ENCODE results near the gene TBC1D4. TPM values are rescaled to one million over a fixed set of nuclear protein-coding genes. Genes with fewer than 3 reads are reported as not detected.

Gene TBC1D4
- total and polyA plus RNA-seq, 12 donors, result 41.6 to 324 (median 191) TPM

DNA sequence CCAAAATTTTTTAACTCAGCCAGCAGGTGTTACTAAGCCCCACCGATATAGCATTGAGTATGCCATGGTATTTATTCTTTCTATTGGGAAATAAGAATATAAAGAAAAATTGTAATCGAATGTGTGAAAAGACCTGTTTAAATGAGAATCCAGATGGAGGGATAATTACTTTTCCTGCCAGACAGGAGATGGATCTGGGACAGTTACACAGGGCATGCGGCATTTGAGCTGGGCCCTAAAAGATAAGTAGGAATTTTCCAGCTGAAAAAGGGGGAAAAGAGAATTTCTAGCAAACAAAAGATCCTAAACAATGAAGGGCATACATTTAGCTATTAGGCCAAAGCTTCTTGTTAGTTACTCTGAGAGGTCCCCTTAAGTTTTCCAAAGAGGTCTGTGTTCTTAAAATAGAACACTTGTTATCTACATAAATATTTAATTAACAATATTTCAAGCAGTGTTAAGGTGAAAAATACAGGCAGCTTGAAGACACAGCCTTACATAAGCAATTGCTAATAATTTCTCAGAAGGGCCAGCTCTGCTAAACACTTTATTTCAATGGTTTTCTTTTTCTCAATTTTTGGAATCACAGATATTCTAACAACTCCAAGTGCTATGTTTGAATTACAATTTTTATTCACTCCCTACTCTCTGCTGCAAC, 63.7 kb downstream of the TBC1D4 start:
- intact Hi-C loops (cut with DNase I), result no loop called here
- Histone ChIP-seq H3K36me3 (replicated peaks in 1 of 2) (no peaks in the 10 kb centered on the region), H3K9me3 (replicated peaks in 1 of 3) (no peaks in the 10 kb centered on the region), H3K27me3 (no peaks in the 10 kb centered on the region), H3K27ac (peak overlapping the region in 3 of 5 donors; percentile 30 to 74 (median 37)), H3K4me1 (replicated peaks in 1 of 2) (peaks cover 65 to 98% of the 10 kb centered on the region in 2 donors), H3K4me3 (no peak overlapping the region)
- WGBS, 4 donors, result 62 to 85% (median 81%) methylated on average over 3 of the region's 3 CpGs
- DNase-seq, result no peak
- TF ChIP-seq, protein P1, sequence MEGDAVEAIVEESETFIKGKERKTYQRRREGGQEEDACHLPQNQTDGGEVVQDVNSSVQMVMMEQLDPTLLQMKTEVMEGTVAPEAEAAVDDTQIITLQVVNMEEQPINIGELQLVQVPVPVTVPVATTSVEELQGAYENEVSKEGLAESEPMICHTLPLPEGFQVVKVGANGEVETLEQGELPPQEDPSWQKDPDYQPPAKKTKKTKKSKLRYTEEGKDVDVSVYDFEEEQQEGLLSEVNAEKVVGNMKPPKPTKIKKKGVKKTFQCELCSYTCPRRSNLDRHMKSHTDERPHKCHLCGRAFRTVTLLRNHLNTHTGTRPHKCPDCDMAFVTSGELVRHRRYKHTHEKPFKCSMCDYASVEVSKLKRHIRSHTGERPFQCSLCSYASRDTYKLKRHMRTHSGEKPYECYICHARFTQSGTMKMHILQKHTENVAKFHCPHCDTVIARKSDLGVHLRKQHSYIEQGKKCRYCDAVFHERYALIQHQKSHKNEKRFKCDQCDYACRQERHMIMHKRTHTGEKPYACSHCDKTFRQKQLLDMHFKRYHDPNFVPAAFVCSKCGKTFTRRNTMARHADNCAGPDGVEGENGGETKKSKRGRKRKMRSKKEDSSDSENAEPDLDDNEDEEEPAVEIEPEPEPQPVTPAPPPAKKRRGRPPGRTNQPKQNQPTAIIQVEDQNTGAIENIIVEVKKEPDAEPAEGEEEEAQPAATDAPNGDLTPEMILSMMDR (IDR thresholded peaks at IDR 0.05), result no peak
- TF ChIP-seq POLR2A (IDR thresholded peaks at IDR 0.05), result no peak

DNA sequence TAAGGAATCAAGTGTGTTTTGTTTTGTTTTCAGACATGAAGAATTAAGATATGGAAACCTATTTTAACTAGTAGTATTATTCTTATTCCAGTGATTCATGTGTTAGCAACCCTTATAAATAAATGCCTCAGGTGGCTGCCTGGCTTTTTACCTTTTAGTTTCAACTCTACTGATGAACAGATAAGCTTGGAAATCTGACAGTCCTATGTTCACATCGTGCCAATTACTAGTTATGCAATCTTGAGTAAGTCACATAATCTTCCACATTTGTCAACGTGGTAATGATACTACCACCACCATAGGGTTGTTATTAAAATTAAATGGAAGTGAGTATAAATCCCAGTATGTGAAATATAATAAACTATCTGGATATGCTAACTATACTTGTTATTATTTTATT, 64.3 kb downstream of the TBC1D4 start:
- TF ChIP-seq, protein P1 (IDR thresholded peaks at IDR 0.05), result no peak
- no peak for TF ChIP-seq POLR2A (IDR thresholded peaks at IDR 0.05)
- intact Hi-C loops (cut with DNase I), result no loop called here
- Histone ChIP-seq H3K27me3 (no peaks in the 10 kb centered on the region), H3K9me3 (replicated peaks in 1 of 3) (no peaks in the 10 kb centered on the region), H3K27ac (peak overlapping the region in 3 of 5 donors; percentile 56 to 82 (median 74)), H3K4me1 (replicated peaks in 1 of 2) (peaks cover 68 to 96% of the 10 kb centered on the region in 2 donors), H3K36me3 (replicated peaks in 1 of 2) (no peaks in the 10 kb centered on the region), H3K4me3 (no peak overlapping the region)
- 25 to 36% (median 32%) methylated on average over 2 of the region's 2 CpGs for WGBS, 4 donors
- no peak for DNase-seq

DNA sequence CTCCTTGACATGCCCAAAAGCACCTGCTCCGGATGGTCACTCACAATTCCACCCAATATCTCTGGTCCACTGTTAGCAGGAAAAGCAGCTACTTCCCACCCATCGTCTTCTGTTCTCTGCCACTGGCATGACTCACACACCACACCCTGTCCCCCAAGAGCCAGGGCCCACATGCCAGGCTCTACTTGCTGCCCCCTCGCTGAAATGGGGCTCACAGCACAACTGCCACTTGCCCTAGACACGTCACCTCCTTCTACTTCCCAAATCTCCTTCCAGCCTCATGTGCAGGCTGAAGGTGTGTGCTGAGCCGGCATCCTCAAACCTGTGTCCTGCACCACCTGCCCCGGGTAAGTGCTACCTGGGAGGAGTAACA, 65.0 kb downstream of the TBC1D4 start:
- 73 to 79% (median 76%) methylated on average over 6 of the region's 6 CpGs for WGBS, 4 donors
- Histone ChIP-seq H3K4me3 (no peak overlapping the region), H3K36me3 (replicated peaks in 1 of 2) (no peaks in the 10 kb centered on the region), H3K27me3 (no peaks in the 10 kb centered on the region), H3K27ac (peak overlapping the region in 4 of 5 donors; percentile 56 to 82 (median 66)), H3K4me1 (replicated peaks in 1 of 2) (peaks cover 71 to 96% of the 10 kb centered on the region in 2 donors), H3K9me3 (replicated peaks in 1 of 3) (no peaks in the 10 kb centered on the region)
- TF ChIP-seq POLR2A (IDR thresholded peaks at IDR 0.05), result no peak
- TF ChIP-seq, protein P1 (IDR thresholded peaks at IDR 0.05), result no peak
- intact Hi-C loops (cut with DNase I), result no loop called here
- no peak for DNase-seq

DNA sequence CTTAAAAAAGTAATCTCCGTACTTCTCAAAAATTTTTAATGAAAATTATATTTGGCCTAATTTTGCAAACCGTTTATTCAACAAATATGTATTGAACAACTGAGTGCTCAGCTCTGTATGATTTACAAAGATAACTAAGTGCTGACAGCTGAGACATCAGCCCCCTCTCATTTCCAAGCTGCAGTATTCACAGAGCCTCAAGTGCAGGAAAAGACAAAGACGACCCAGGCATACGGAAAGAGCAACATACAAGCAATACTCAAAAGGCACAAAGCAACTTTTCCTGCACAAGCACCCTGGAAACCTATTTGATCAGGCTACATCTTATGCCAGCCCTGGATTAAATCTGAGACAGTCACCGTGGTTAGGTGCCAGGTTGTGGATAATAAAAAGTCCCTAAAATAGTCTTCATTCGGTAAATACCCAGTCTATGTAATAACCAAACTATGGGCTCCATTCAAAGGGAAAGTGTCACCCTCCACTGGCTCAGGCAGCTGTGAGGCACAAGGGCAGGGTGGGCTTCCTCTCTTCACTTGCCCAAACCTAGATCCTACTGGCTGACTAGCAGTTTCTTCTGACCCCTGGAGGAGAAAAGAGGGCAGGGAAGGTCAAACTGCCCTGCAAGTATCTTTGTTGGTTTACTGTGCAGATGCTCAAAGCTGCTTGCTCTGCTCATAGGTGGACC, 65.5 kb downstream of the TBC1D4 start:
- intact Hi-C loops (cut with DNase I), result no loop called here
- H3K4me3 ChIP-seq, result no peak overlapping the region
- no peaks in the 10 kb centered on the region for H3K9me3 ChIP-seq (replicated peaks in 1 of 3)
- no peak for DNase-seq
- H3K27me3 ChIP-seq, result no peaks in the 10 kb centered on the region
- no peak for TF ChIP-seq POLR2A (IDR thresholded peaks at IDR 0.05)
- TF ChIP-seq, protein P1 (IDR thresholded peaks at IDR 0.05), result no peak
- H3K4me1 ChIP-seq (replicated peaks in 1 of 2), result peaks cover 76 to 96% of the 10 kb centered on the region in 2 donors
- no peaks in the 10 kb centered on the region for H3K36me3 ChIP-seq (replicated peaks in 1 of 2)
- WGBS, 4 donors, result 31 to 40% (median 35%) methylated on average over 6 of the region's 6 CpGs
- peak overlapping the region in 4 of 5 donors; percentile 56 to 82 (median 66) for H3K27ac ChIP-seq
